IMR-90 (cell line): ENCODE results near the gene KRT38. TPM values are rescaled to one million over a fixed set of nuclear protein-coding genes. Genes with fewer than 3 reads are reported as not detected.

Experiments
- ATAC-seq: fragments of 200-7000 bp; cut with Tn5 transposase; 2 replicates; pipeline ENCODE4 v1.9.1; 2020; ENCODE audit warnings: low read depth, mild to moderate bottlenecking, moderate library complexity
- BruUV-seq: library from RNA; stranded (reverse); fragments of 400-500 nt; replicated peaks from 2 replicates; lab custom pipeline; 2021; lab: Mats Ljungman, UMichigan
- CTCF ChIA-PET: fragments of 300-600 bp; formaldehyde crosslinking; extraction: SDS; loops from one replicate; lab custom pipeline; 2021; ENCODE audit warnings: antibody characterized with exemption; lab: Yijun Ruan, JAX
- POLR2A ChIA-PET: fragments of 300-600 bp; sonication (Branson Sonifier 250); formaldehyde crosslinking; loops from one replicate; lab custom pipeline; 2022; ENCODE audit warnings: antibody characterized with exemption; ENCODE audit not compliant: unreplicated experiment; lab: Charles Lee
- DNase-seq: peaks from one replicate; pipeline ENCODE4 v3.0.0; 2013
- H2AFZ ChIP-seq: replicated peaks from 2 replicates; pipeline ENCODE3; 2013; ENCODE audit warnings: low read length, mild to moderate bottlenecking; ENCODE audit not compliant: poor library complexity
- H2AK5ac ChIP-seq: 2 replicates; pipeline ENCODE4 v1.6.1; 2013; ENCODE audit warnings: low read depth, low read length, inconsistent platforms
- H2AK9ac ChIP-seq: replicated peaks from 2 replicates; pipeline ENCODE3; 2013; ENCODE audit warnings: mild to moderate bottlenecking, low read depth, low read length, moderate library complexity; ENCODE audit not compliant: poor library complexity
- H2BK120ac ChIP-seq: 2 replicates; pipeline ENCODE4 v1.6.1; 2013; ENCODE audit warnings: low read depth, low read length, inconsistent platforms
- H2BK15ac ChIP-seq: 3 replicates; pipeline ENCODE4 v1.6.1; 2013; ENCODE audit warnings: low read depth, low read length, inconsistent platforms
- H2BK20ac ChIP-seq: 2 replicates; pipeline ENCODE4 v1.6.1; 2013; ENCODE audit warnings: low read depth, mild to moderate bottlenecking, inconsistent platforms, low read length, moderate library complexity
- H2BK5ac ChIP-seq: 2 replicates; pipeline ENCODE4 v1.6.1; 2013; ENCODE audit warnings: mild to moderate bottlenecking, low read depth, low read length, inconsistent platforms; ENCODE audit not compliant: poor library complexity, severe bottlenecking
- H3K14ac ChIP-seq: replicated peaks from 2 replicates; pipeline ENCODE4 v1.6.1; 2013; ENCODE audit warnings: low read depth, low read length, inconsistent platforms
- H3K18ac ChIP-seq: 2 replicates; pipeline ENCODE4 v1.6.1; 2013; ENCODE audit warnings: low read depth, low read length, control low read depth
- H3K23ac ChIP-seq: 2 replicates; pipeline ENCODE4 v1.6.1; 2013; ENCODE audit warnings: low read depth, low read length, inconsistent platforms
- H3K27ac ChIP-seq: 2 replicates; pipeline ENCODE4 v1.5.1; 2013; ENCODE audit warnings: mild to moderate bottlenecking, control low read depth, low read length; ENCODE audit not compliant: insufficient read depth
- H3K27me3 ChIP-seq: 2 replicates; pipeline ENCODE4 v1.6.1; 2013; ENCODE audit warnings: low read length; ENCODE audit not compliant: control insufficient read depth, insufficient read depth
- H3K36me3 ChIP-seq: 2 replicates; pipeline ENCODE4 v1.6.1; 2013; ENCODE audit warnings: low read length, mixed read lengths; ENCODE audit not compliant: control insufficient read depth, insufficient read depth
- H3K4ac ChIP-seq: 2 replicates; pipeline ENCODE4 v1.6.1; 2013; ENCODE audit warnings: low read depth, low read length, inconsistent platforms
- H3K4me1 ChIP-seq: 2 replicates; pipeline ENCODE4 v1.6.1; 2013; ENCODE audit warnings: low read length, mixed read lengths; ENCODE audit not compliant: control insufficient read depth, insufficient read depth
- H3K4me2 ChIP-seq: 2 replicates; pipeline ENCODE4 v1.6.1; 2013; ENCODE audit warnings: low read depth, mild to moderate bottlenecking, control low read depth, low read length, moderate library complexity
- H3K4me3 ChIP-seq: 2 replicates; pipeline ENCODE4 v1.5.1; 2013; ENCODE audit warnings: low read depth, mild to moderate bottlenecking, control low read depth, low read length, moderate library complexity; ENCODE audit not compliant: insufficient read depth
- H3K56ac ChIP-seq: 2 replicates; pipeline ENCODE4 v1.6.1; 2013; ENCODE audit warnings: low read length, inconsistent platforms; ENCODE audit not compliant: insufficient read depth; ENCODE audit errors: extremely low read depth
- H3K79me1 ChIP-seq, 2 experiments: 2 replicates each; pipeline ENCODE4 v1.6.1; 2013; ENCODE audit warnings: low read length in 2 of 2, inconsistent platforms in 1 of 2, low read depth in 1 of 2
- H3K9ac ChIP-seq: 2 replicates; pipeline ENCODE4 v1.6.1; 2013; ENCODE audit warnings: low read depth, low read length, control low read depth
- H3K9me1 ChIP-seq: 2 replicates; pipeline ENCODE4 v1.6.1; 2013; ENCODE audit warnings: low read length, inconsistent platforms; ENCODE audit not compliant: insufficient read depth
- H3K9me3 ChIP-seq: 2 replicates; pipeline ENCODE4 v1.6.1; 2013; ENCODE audit warnings: low read length; ENCODE audit not compliant: control insufficient read depth, insufficient read depth
- H4K20me1 ChIP-seq: 2 replicates; pipeline ENCODE4 v1.6.1; 2013; ENCODE audit warnings: low read length, inconsistent platforms; ENCODE audit not compliant: insufficient read depth
- H4K5ac ChIP-seq: 2 replicates; pipeline ENCODE4 v1.6.1; 2013; ENCODE audit warnings: mild to moderate bottlenecking, low read depth, low read length, control low read depth
- H4K8ac ChIP-seq, 2 experiments: 2 replicates each; pipeline ENCODE4 v1.6.1; 2013; ENCODE audit warnings: low read depth in 2 of 2, low read length in 2 of 2, control low read depth in 1 of 2, inconsistent platforms in 1 of 2
- H4K91ac ChIP-seq: 2 replicates; pipeline ENCODE4 v1.6.1; 2013; ENCODE audit warnings: low read depth, low read length, inconsistent platforms; ENCODE audit not compliant: insufficient read depth
- BHLHE40 ChIP-seq: fragments of 150-350 bp; IDR thresholded peaks from 2 replicates; pipeline ENCODE4 v1.6.1; 2016; ENCODE audit warnings: mild to moderate bottlenecking, low read depth, low read length
- CEBPB ChIP-seq: IDR thresholded peaks from 2 replicates; pipeline ENCODE4 v1.6.1; 2012; ENCODE audit warnings: low read depth, low read length, improper control_type of control experiment
- CHD1 ChIP-seq: IDR thresholded peaks from 2 replicates; pipeline ENCODE4 v1.6.1; 2012; ENCODE audit warnings: low read depth, low read length, improper control_type of control experiment
- ELK1 ChIP-seq: fragments of 150-350 bp; IDR thresholded peaks from 2 replicates; pipeline ENCODE4 v1.6.1; 2016; ENCODE audit warnings: low read depth, mild to moderate bottlenecking, low read length, moderate library complexity, borderline replicate concordance
- MAFK ChIP-seq: IDR thresholded peaks from 2 replicates; pipeline ENCODE4 v1.6.1; 2012; ENCODE audit warnings: low read depth, low read length, improper control_type of control experiment
- MAZ ChIP-seq: IDR thresholded peaks from 2 replicates; pipeline ENCODE4 v1.6.1; 2012; ENCODE audit warnings: low read depth, mild to moderate bottlenecking, low read length, improper control_type of control experiment, moderate library complexity, borderline replicate concordance
- MXI1 ChIP-seq: IDR thresholded peaks from 2 replicates; pipeline ENCODE4 v1.6.1; 2012; ENCODE audit warnings: low read depth, mild to moderate bottlenecking, low read length, moderate library complexity, borderline replicate concordance
- POLR2A ChIP-seq: IDR thresholded peaks from 2 replicates; pipeline ENCODE4 v1.6.1; 2012; ENCODE audit warnings: mild to moderate bottlenecking, low read depth, low read length
- RAD21 ChIP-seq: IDR thresholded peaks from 2 replicates; pipeline ENCODE4 v1.6.1; 2012; ENCODE audit warnings: low read length, improper control_type of control experiment
- RCOR1 ChIP-seq: IDR thresholded peaks from 2 replicates; pipeline ENCODE4 v1.6.1; 2012; ENCODE audit warnings: mild to moderate bottlenecking, low read length, improper control_type of control experiment; ENCODE audit not compliant: insufficient replicate concordance
- RFX5 ChIP-seq: IDR thresholded peaks from 2 replicates; pipeline ENCODE4 v1.8.0; 2012; ENCODE audit warnings: low read depth, mild to moderate bottlenecking, low read length, moderate library complexity
- SMC3 ChIP-seq: fragments of 150-350 bp; IDR thresholded peaks from 2 replicates; pipeline ENCODE4 v1.6.1; 2016; ENCODE audit warnings: low read depth, mild to moderate bottlenecking, antibody characterized with exemption, low read length, moderate library complexity
- WGBS, 2 experiments: methylation state at CpG; one replicate each; pipeline versions ENCODE4 v1.1.5 to v1.1.7; 2013; ENCODE audit warnings: missing lambda C conversion rate in 2 of 2; ENCODE audit not compliant: insufficient read length in 1 of 2; ENCODE audit errors: extremely low coverage in 2 of 2; 5-methylcytosine and 5-hydroxymethylcytosine counted together
- dilution Hi-C: fragments of 300-500 bp; cut with HindIII; formaldehyde crosslinking; loops from one replicate; pipeline ENCODE4 v1.14.3; 2018; ENCODE audit warnings: low sequenced_read_pairs; ENCODE audit not compliant: unreplicated experiment
- in situ Hi-C: fragments of 300-500 bp; cut with MboI; formaldehyde crosslinking; loops from 3 replicates; pipeline ENCODE4 v1.14.3; 2019; ENCODE audit warnings: low sequenced_read_pairs, inconsistent platforms, mixed read lengths
- intact Hi-C: fragments of 100-400 bp; cut with micrococcal nuclease; formaldehyde crosslinking; loops from 2 replicates; pipeline ENCODE4 v1.10.0; 2022
- polyA plus RNA-seq, 3 experiments: library from polyadenylated mRNA; depleted of rRNA; stranded (reverse); fragments of >200 nt; gene quantifications; 2 replicates each; pipeline ENCODE4 v1.2.3, GENCODE V29; 2012; ENCODE audit warnings: low replicate concordance in 1 of 3
- total RNA-seq: library from RNA; depleted of rRNA; stranded (reverse); fragments of >200 nt; gene quantifications from 2 replicates; pipeline ENCODE4 v1.2.3, GENCODE V29; 2012
- TF ChIP-seq, protein P1 (sequence below): conservative IDR thresholded peaks from 2 replicates; pipeline ENCODE4 v1.5.1; 2012; ENCODE audit warnings: mild to moderate bottlenecking, low read depth, low read length, improper control_type of control experiment

Gene KRT38
- total and polyA plus RNA-seq, 2 of the 4 experiments (the other 2 are of a cell fraction) = 0.09 TPM; not detected in 1

DNA sequence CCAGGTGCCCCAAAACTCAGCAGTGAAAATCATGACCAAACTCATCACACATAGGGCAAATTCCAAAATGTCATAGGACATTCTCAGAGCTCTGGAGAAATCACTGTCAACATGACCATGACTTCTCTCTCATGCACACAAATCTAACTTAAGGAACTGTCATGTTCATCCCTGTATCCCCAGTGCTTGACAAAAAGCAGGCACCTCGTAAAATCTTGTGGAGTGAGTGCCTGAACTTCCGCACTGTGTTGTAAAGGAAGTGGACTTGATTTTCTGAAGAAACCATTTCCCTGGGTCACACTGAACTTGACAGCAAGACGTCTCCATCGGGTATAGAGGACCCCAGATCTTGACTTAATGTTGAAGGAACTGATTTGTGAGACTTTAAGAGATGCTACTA is 19.2 kb downstream of the KRT38 start:
- Histone ChIP-seq H3K4ac (peak overlapping the region; percentile 59), H2AK9ac (peak overlapping the region; percentile 34), H3K79me1 (no peaks in the 10 kb centered on the region), H3K14ac (0 out of 2 replicates have a peak overlapping the region, but pooled peaks have one; percentile 33), H4K5ac (no peak overlapping the region), H3K4me1 (peaks cover 23% of the 10 kb centered on the region), H3K9me3 (no peaks in the 10 kb centered on the region), H4K8ac (0 out of 4 replicates have a peak overlapping the region, but pooled peaks of 1 of the 2 experiments have one; percentile 4), H2BK5ac (no peak overlapping the region), H2AK5ac (peak overlapping the region; percentile 55; the same call in 1 of the 2 replicates), H4K91ac (peak overlapping the region; percentile 48; the same call in 1 of the 2 replicates), H2BK20ac (peak overlapping the region; percentile 72), H3K23ac (no peak overlapping the region; the same call in 1 of the 2 replicates), H2BK120ac (peak overlapping the region; percentile 65; the same call in 1 of the 2 replicates), H3K27me3 (no peaks in the 10 kb centered on the region), H3K9me1 (peaks cover 20% of the 10 kb centered on the region), H3K4me2 (no peak overlapping the region), H4K20me1 (no peaks in the 10 kb centered on the region), H3K4me3 (no peak overlapping the region), H3K36me3 (no peaks in the 10 kb centered on the region), H2AFZ (no peak overlapping the region), H2BK15ac (peak overlapping the region; percentile 88), H3K18ac (no peak overlapping the region), H3K9ac (no peak overlapping the region), H3K27ac (no peak overlapping the region), H3K56ac (no peak overlapping the region)
- no TSS peak for BruUV-seq
- intact Hi-C loops = no loop called here
- dilution Hi-C loops = no loop called here
- ChIA-PET CTCF (no interaction called here), POLR2A (no interaction called here)
- DNase-seq (no peak), ATAC-seq (no peak)
- 94% methylated on average over 3 of the region's 4 CpGs; no CpG with 5 or more reads in 1 of the 2 experiments for WGBS, 2 experiments
- in situ Hi-C loops = no loop called here
- TF ChIP-seq MAFK (no peak), RFX5 (no peak), ELK1 (no peak), CEBPB (no peak), BHLHE40 (no peak), POLR2A (no peak), RAD21 (no peak), CHD1 (no peak), MAZ (no peak), MXI1 (no peak), RCOR1 (no peak), SMC3 (no peak)
- TF ChIP-seq, protein P1, sequence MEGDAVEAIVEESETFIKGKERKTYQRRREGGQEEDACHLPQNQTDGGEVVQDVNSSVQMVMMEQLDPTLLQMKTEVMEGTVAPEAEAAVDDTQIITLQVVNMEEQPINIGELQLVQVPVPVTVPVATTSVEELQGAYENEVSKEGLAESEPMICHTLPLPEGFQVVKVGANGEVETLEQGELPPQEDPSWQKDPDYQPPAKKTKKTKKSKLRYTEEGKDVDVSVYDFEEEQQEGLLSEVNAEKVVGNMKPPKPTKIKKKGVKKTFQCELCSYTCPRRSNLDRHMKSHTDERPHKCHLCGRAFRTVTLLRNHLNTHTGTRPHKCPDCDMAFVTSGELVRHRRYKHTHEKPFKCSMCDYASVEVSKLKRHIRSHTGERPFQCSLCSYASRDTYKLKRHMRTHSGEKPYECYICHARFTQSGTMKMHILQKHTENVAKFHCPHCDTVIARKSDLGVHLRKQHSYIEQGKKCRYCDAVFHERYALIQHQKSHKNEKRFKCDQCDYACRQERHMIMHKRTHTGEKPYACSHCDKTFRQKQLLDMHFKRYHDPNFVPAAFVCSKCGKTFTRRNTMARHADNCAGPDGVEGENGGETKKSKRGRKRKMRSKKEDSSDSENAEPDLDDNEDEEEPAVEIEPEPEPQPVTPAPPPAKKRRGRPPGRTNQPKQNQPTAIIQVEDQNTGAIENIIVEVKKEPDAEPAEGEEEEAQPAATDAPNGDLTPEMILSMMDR = no peak
